LNCaP clone FGC (cell line): ENCODE results near the gene DCAF4.

Experiments
- DNase-seq: peaks from one replicate; pipeline ENCODE4 v3.0.0-alpha.2; 2011; ENCODE audit warnings: low read depth
- H3K4me3 ChIP-seq: 2 replicates; pipeline ENCODE4 v1.5.1; 2011; ENCODE audit warnings: mild to moderate bottlenecking, low read depth, low read length, control low read depth
- TF ChIP-seq, protein P1 (sequence below): IDR thresholded peaks from 2 replicates; pipeline ENCODE4 v1.5.1; 2012; ENCODE audit warnings: mild to moderate bottlenecking; ENCODE audit not compliant: control insufficient read depth, insufficient read depth; ENCODE audit errors: extremely low read depth

DCAF4 gene

DNA sequence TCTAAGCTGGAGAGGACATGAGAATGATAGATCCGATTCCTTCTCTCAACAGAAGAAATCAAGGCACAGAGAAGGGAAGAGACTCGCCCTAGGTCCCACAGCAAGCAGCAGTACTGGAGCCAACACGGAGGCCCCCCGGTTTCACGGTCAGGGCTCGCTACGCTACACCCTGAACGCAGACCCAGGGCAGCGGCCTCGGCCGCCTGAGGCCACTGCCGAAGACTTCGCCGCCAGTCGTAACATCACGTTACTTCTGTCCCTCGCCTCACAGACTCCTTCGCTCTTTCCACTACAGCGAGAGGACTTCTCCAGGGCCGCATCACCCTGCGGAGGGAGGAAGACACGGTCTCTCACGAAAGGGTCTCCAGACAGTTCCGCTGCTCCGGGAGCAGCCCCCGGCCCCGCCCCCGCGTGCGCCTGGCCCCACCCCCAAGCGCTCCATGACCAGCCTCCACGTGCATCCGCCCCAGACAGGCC is 411 bp upstream of the DCAF4 start:
- TF ChIP-seq, protein P1, sequence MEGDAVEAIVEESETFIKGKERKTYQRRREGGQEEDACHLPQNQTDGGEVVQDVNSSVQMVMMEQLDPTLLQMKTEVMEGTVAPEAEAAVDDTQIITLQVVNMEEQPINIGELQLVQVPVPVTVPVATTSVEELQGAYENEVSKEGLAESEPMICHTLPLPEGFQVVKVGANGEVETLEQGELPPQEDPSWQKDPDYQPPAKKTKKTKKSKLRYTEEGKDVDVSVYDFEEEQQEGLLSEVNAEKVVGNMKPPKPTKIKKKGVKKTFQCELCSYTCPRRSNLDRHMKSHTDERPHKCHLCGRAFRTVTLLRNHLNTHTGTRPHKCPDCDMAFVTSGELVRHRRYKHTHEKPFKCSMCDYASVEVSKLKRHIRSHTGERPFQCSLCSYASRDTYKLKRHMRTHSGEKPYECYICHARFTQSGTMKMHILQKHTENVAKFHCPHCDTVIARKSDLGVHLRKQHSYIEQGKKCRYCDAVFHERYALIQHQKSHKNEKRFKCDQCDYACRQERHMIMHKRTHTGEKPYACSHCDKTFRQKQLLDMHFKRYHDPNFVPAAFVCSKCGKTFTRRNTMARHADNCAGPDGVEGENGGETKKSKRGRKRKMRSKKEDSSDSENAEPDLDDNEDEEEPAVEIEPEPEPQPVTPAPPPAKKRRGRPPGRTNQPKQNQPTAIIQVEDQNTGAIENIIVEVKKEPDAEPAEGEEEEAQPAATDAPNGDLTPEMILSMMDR = no peak
- peak overlapping the region; percentile 88 for H3K4me3 ChIP-seq
- no peak for DNase-seq

DNA sequence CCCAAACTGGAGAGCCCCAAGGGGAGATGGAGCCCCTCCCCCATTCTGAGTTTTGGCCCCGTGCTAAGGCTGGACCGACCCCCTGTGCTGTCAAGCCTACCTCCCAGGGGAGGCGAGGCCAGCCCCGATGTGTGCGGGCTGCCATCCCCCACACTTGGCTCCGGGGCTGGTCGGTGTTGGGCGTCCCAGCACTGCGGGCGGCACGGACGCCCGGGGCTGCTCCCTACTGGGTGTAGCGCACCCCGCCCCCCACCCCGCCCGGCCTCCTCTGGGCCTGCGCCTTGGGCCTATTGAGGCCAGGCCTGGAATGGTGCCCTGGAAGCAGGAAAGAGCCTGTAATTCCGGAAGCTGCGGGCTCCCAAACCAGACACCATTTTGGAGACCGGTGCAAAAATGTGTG is 2.6 kb downstream of the DCAF4 start:
- TF ChIP-seq, protein P1 = no peak
- no peak for DNase-seq
- no peak overlapping the region for H3K4me3 ChIP-seq

DNA sequence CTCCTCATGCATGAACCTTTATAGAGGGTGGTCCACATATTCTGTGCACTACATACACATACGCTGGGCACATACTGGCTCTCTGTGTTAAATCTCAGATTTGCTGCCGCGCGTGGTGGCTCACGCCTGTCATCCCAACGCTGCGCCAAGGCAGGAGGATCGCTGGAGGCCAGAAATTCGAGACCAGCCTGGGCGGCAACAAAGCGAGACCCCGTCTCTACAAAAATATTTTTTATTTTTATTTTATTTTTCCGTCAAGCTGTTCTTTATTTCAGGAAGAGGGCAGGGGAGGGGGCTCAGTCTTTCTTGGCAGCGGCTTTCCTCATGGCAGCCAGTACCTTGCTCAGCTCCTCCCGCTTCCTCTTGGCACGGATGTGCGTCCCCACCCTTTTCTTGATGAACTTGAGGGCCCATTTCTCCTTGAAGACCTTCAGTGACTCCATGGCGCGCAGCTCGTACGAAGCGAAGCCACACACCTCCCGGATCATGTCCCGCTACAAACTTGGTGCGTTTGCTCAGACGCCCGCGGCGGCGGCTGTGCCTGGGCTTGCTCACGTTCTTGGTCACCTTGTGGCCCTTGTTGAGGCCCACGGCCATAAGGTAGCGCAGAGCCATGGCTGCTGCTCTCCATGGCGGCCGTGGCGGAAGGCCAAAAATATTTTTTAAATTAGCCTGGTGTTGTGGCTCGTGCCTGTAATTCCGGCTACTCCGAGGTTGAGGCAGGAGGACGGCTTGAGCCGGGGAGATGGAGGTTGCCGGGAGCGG is 3.2 kb downstream of the DCAF4 start:
- DNase-seq = no peak
- TF ChIP-seq, protein P1 = no peak
- no peak overlapping the region for H3K4me3 ChIP-seq

DNA sequence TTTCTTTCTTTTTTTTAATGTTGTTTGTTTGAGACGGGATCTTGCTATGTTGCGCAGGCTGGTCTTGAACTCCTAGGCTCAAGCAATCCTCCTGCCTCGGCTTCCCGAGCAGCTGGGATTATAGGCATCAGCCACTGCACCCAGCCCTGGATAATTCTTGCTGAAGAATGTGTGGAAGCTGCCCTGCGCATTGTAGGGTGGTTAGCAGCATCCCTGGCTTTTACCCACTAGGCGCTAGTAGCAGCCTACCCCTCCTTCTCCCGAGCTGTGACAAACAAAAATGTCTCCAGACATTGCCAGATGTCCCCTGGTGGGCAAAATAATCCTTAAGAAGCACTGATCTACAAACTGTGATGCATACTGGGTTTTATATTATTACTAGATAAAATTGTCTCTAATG is 6.6 kb downstream of the DCAF4 start:
- no peak overlapping the region for H3K4me3 ChIP-seq
- DNase-seq = no peak
- TF ChIP-seq, protein P1 = no peak

DNA sequence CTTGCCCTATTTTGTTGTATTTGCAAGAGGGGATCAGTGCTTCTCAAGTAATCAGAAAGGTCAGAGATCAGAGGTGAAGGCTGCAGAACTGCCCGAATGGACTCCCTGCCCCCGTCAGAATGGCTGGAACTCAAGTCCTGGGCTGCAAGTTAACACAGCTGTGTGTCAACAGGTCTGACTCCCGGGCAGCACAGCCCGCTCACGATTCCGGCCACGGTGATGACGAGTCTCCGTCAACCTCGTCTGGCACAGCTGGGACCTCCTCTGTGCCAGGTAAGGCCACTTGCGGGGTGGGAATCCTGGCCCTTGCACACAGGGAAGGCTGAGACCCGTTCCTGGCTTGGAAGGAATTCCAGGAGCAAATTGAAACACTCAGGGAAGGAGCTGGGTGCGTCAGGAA is 13.4 kb downstream of the DCAF4 start:
- TF ChIP-seq, protein P1 = no peak

DNA sequence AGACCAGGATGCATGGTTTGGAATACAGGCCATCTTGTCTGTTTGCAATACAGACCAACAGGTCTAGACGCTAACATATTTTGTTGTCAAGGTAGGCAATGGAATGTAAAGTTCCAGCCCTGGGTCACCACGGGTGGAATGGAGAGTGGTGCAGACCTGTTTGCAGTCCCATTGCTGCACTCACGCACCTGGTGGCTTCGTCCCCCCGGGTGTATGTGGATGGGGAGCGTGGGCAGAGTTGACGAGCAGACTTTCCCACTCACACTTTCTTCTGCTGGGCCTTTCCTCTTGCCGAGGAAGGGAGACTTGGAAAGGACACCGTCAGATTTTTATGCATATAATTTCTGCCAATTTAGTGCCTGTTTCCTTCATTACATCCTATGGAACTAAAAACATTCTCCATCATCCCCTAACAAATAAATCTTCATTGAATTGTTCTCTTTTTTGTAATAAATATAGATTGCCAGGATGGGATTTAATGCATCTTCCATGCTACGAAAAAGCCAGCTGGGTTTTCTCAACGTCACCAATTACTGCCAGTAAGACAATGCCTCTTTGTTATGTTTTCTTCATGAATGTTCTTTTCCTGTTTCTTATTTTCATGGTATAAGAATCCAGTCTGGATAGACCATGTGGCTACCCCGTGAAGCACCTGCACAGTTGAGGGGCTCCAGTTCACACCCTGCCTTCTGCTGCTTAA is 15.2 kb downstream of the DCAF4 start:
- TF ChIP-seq, protein P1 = no peak
- no peak for DNase-seq
- H3K4me3 ChIP-seq = no peak overlapping the region

More for the DNA sequence above, 13.4 kb downstream of the DCAF4 start:
- DNase-seq = no peak
- H3K4me3 ChIP-seq = no peak overlapping the region

DNA sequence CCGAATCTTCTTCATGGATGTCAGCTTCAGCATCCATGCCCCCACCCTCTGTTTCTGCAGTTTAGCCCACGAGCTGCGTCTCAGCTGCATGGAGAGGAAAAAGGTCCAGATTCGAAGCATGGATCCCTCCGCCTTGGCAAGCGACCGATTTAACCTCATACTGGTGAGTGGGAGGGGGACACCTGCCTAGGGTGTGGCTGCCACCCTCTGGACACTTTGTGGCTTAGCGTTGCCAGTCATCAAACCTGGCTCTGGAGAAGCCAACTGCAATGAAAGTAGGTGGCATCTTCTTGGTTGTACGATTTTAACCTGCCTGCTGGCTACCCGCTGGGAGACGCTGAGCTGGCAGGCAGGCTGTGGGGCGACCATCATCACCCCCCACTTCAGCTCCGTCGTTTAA is 16.7 kb downstream of the DCAF4 start:
- DNase-seq = no peak

More for the DNA sequence above, 16.7 kb downstream of the DCAF4 start:
- H3K4me3 ChIP-seq = no peak overlapping the region
- TF ChIP-seq, protein P1 = no peak
